IPS-NIHi7 (cell line): ENCODE measurements around the gene MMP12.
"Not testable (repeated sequence)": the region's sequence is repeated elsewhere in the genome, so short reads cannot be mapped to it uniquely, and the experiment has no call there.

ENCODE experiments used
- DNase-seq: peaks from one replicate; pipeline ENCODE4 v3.0.0; 2012; ENCODE audit warnings: mixed read lengths; ENCODE audit errors: extremely low spot score

Gene MMP12

GRCh38 chr11:102874852-102875251, at the start of gene MMP12:
TSS of gene MMP12 (minus strand) at chr11:102874982. CDS start at chr11:102874937, 45 bp downstream.
- DNase-seq, result no peak

- DNase-seq, result no peak
Measured at GRCh38 chr11:102921587-102922220, 46.9 kb upstream of the MMP12 start.

GRCh38 chr11:102920118-102920684, 45.4 kb upstream of the MMP12 start:
- DNase-seq, result no peak

GRCh38 chr11:102915044-102915375, 40.2 kb upstream of the MMP12 start:
- DNase-seq, result no peak

- DNase-seq, result peak; percentile 68
Measured at GRCh38 chr11:102914238-102915043, 39.7 kb upstream of the MMP12 start.

- DNase-seq, result no peak
Measured at GRCh38 chr11:102912482-102912830, 37.7 kb upstream of the MMP12 start.

- no peak for DNase-seq
Measured at GRCh38 chr11:102911758-102912481, 37.1 kb upstream of the MMP12 start.

- not testable (repeated sequence) for DNase-seq
Measured at GRCh38 chr11:102905848-102906247, 31.1 kb upstream of the MMP12 start.

GRCh38 chr11:102903895-102904294, 29.1 kb upstream of the MMP12 start:
- not testable (repeated sequence) for DNase-seq

GRCh38 chr11:102900346-102900745, 25.6 kb upstream of the MMP12 start:
- DNase-seq, result no peak

GRCh38 chr11:102891736-102892135, 17.0 kb upstream of the MMP12 start:
- DNase-seq, result no peak

- DNase-seq, result no peak
Measured at GRCh38 chr11:102886999-102887398, 12.2 kb upstream of the MMP12 start.

GRCh38 chr11:102883141-102883540, 8.4 kb upstream of the MMP12 start:
- DNase-seq, result no peak

GRCh38 chr11:102882389-102883024, 7.7 kb upstream of the MMP12 start:
- no peak for DNase-seq

GRCh38 chr11:102879801-102880200, 5.0 kb upstream of the MMP12 start:
- DNase-seq, result no peak

GRCh38 chr11:102878595-102878994, 3.8 kb upstream of the MMP12 start:
- DNase-seq, result no peak

- not testable (repeated sequence) for DNase-seq
Measured at GRCh38 chr11:102869354-102869964, 5.3 kb downstream of the MMP12 start.

GRCh38 chr11:102868339-102868738, 6.4 kb downstream of the MMP12 start:
- DNase-seq, result no peak

GRCh38 chr11:102864724-102865123, 10.1 kb downstream of the MMP12 start:
- no peak for DNase-seq

- DNase-seq, result no peak
Measured at GRCh38 chr11:102853956-102854355, 20.8 kb downstream of the MMP12 start.

GRCh38 chr11:102853055-102853454, 21.7 kb downstream of the MMP12 start:
- DNase-seq, result no peak
